WERI-Rb-1 (cell line): Measurements from ENCODE around the gene TTN.

ENCODE experiments used
- DNase-seq: peaks from one replicate; pipeline ENCODE4 v3.0.0-alpha.2; 2020
- H3K27ac ChIP-seq: fragments of 250-450 bp; sonication (Bioruptor Pico); 2 replicates; pipeline ENCODE4 v1.5.1; 2020; ENCODE audit warnings: mild to moderate bottlenecking, moderate library complexity
- H3K27me3 ChIP-seq: fragments of 250-450 bp; sonication (Bioruptor Pico); 2 replicates; pipeline ENCODE4 v1.5.1; 2021; ENCODE audit warnings: mild to moderate bottlenecking, low read depth, moderate library complexity; ENCODE audit not compliant: insufficient read depth, severe bottlenecking
- H3K36me3 ChIP-seq: fragments of 250-450 bp; sonication (Bioruptor Pico); 2 replicates; pipeline ENCODE4 v1.5.1; 2020; ENCODE audit warnings: mild to moderate bottlenecking, moderate library complexity
- H3K4me3 ChIP-seq: 2 replicates; pipeline ENCODE4 v1.5.1; 2011; ENCODE audit warnings: low read depth, mild to moderate bottlenecking, control low read depth, low read length
- H3K9me3 ChIP-seq: fragments of 250-450 bp; sonication (Bioruptor Pico); 2 replicates; pipeline ENCODE4 v1.5.1; 2021; ENCODE audit warnings: mild to moderate bottlenecking, moderate library complexity; ENCODE audit not compliant: severe bottlenecking
- CTCF ChIP-seq: IDR thresholded peaks from 2 replicates; pipeline ENCODE4 v1.5.1; 2011; ENCODE audit warnings: low read depth, mild to moderate bottlenecking, control low read depth, inconsistent platforms, low read length

Gene TTN

GRCh38 chr2:178732913-178733312 lies 74.3 kb downstream of the TTN start:
- no peak for TF ChIP-seq CTCF
- no peaks in the 10 kb centered on the region for H3K27me3 ChIP-seq
- no peaks in the 10 kb centered on the region for H3K9me3 ChIP-seq
- no peak for DNase-seq
- H3K4me3 ChIP-seq = no peak overlapping the region
- H3K27ac ChIP-seq = no peak overlapping the region
- no peaks in the 10 kb centered on the region; the same call in 1 of the 2 replicates for H3K36me3 ChIP-seq

- no peak for TF ChIP-seq CTCF
- H3K36me3 ChIP-seq = peaks cover 2% of the 10 kb centered on the region; the same call in 1 of the 2 replicates
- H3K27ac ChIP-seq = no peak overlapping the region
- no peak for DNase-seq
- H3K9me3 ChIP-seq = no peaks in the 10 kb centered on the region
- H3K27me3 ChIP-seq = no peaks in the 10 kb centered on the region
- no peak overlapping the region for H3K4me3 ChIP-seq
Measured at GRCh38 chr2:178731300-178731699, 75.9 kb downstream of the TTN start.

- Histone ChIP-seq H3K36me3 (peaks cover 9% of the 10 kb centered on the region), H3K4me3 (no peak overlapping the region), H3K9me3 (no peaks in the 10 kb centered on the region), H3K27ac (no peak overlapping the region), H3K27me3 (no peaks in the 10 kb centered on the region)
- no peak for TF ChIP-seq CTCF
- no peak for DNase-seq
Measured at GRCh38 chr2:178730049-178730448, 77.2 kb downstream of the TTN start.

GRCh38 chr2:178723786-178724346 lies 83.4 kb downstream of the TTN start:
- Histone ChIP-seq H3K4me3 (no peak overlapping the region), H3K27ac (no peak overlapping the region), H3K36me3 (peaks cover 30% of the 10 kb centered on the region), H3K27me3 (no peaks in the 10 kb centered on the region), H3K9me3 (no peaks in the 10 kb centered on the region)
- TF ChIP-seq CTCF = no peak
- DNase-seq = no peak

GRCh38 chr2:178722296-178722695 lies 84.9 kb downstream of the TTN start:
- Histone ChIP-seq H3K4me3 (no peak overlapping the region), H3K27ac (no peak overlapping the region), H3K27me3 (no peaks in the 10 kb centered on the region), H3K36me3 (peaks cover 38% of the 10 kb centered on the region), H3K9me3 (no peaks in the 10 kb centered on the region)
- DNase-seq = no peak
- no peak for TF ChIP-seq CTCF

- no peak for DNase-seq
- no peak overlapping the region for H3K4me3 ChIP-seq
- H3K27ac ChIP-seq = no peak overlapping the region
- H3K27me3 ChIP-seq = no peaks in the 10 kb centered on the region
- H3K36me3 ChIP-seq = peaks cover 29% of the 10 kb centered on the region
- no peak for TF ChIP-seq CTCF
- H3K9me3 ChIP-seq = no peaks in the 10 kb centered on the region
Measured at GRCh38 chr2:178718988-178719387, 88.2 kb downstream of the TTN start.
